CD4-positive, alpha-beta T cell treated with Interleukin-15 for 4 hours (primary cell): ENCODE measurements around the gene RNF26.

Experiments
- DNase-seq: peaks from one replicate; pipeline ENCODE4 v3.0.0-alpha.2; 2020; ENCODE audit warnings: low spot score

Gene RNF26

GRCh38 chr11:119334174-119334930, at the start of gene RNF26:
Gene RNF26, plus strand, starts transcription at chr11:119334527. Its CDS starts 596 bp downstream, at chr11:119335123.
- peak; percentile 96 for DNase-seq

- DNase-seq = no peak
These were observed 48.9 kb upstream of the RNF26 start for GRCh38 chr11:119285431-119285830.

- no peak for DNase-seq
These were observed 46.1 kb upstream of the RNF26 start for GRCh38 chr11:119288219-119288618.

- no peak for DNase-seq
These were observed 43.3 kb upstream of the RNF26 start for GRCh38 chr11:119290894-119291497.

- DNase-seq = no peak
These were observed 40.9 kb upstream of the RNF26 start for GRCh38 chr11:119293461-119293860.

GRCh38 chr11:119295178-119295577, 39.1 kb upstream of the RNF26 start:
- no peak for DNase-seq

GRCh38 chr11:119297938-119298337, 36.4 kb upstream of the RNF26 start:
- no peak for DNase-seq

- DNase-seq = no peak
These were observed 35.6 kb upstream of the RNF26 start for GRCh38 chr11:119298726-119299125.

GRCh38 chr11:119299416-119299815, 34.9 kb upstream of the RNF26 start:
- no peak for DNase-seq

- no peak for DNase-seq
These were observed 33.9 kb upstream of the RNF26 start for GRCh38 chr11:119300198-119300964.

GRCh38 chr11:119303227-119303718, 31.1 kb upstream of the RNF26 start:
- no peak for DNase-seq

GRCh38 chr11:119305556-119306372, 28.6 kb upstream of the RNF26 start:
- no peak for DNase-seq

GRCh38 chr11:119306373-119306890, 27.9 kb upstream of the RNF26 start:
- no peak for DNase-seq

- no peak for DNase-seq
These were observed 27.1 kb upstream of the RNF26 start for GRCh38 chr11:119307219-119307618.

GRCh38 chr11:119307974-119308373, 26.4 kb upstream of the RNF26 start:
- DNase-seq = no peak

GRCh38 chr11:119309411-119309810, 24.9 kb upstream of the RNF26 start:
- no peak for DNase-seq

GRCh38 chr11:119309953-119310681, 24.2 kb upstream of the RNF26 start:
- DNase-seq = no peak

GRCh38 chr11:119310682-119311052, 23.7 kb upstream of the RNF26 start:
- no peak for DNase-seq

GRCh38 chr11:119314726-119315125, 19.6 kb upstream of the RNF26 start:
- no peak for DNase-seq

GRCh38 chr11:119315131-119316015, 19.0 kb upstream of the RNF26 start:
- peak; percentile 25 for DNase-seq
